H1 (cell line): ENCODE measurements around the gene KCNMA1. TPM values are rescaled to one million over a fixed set of nuclear protein-coding genes. Genes with fewer than 3 reads are reported as not detected.

Source experiments
- CTCF ChIA-PET: fragments of 300-600 bp; sonication (Branson Sonifier 250); formaldehyde crosslinking; loops from one replicate; lab custom pipeline; 2021; ENCODE audit not compliant: partially characterized antibody; lab: Charles Lee
- POLR2A ChIA-PET: fragments of 300-600 bp; sonication (Branson Sonifier 250); formaldehyde crosslinking; loops from one replicate; lab custom pipeline; 2021; ENCODE audit warnings: inconsistent platforms; ENCODE audit not compliant: partially characterized antibody; lab: Charles Lee
- DNase-seq, 2 experiments: peaks; one replicate each; pipeline versions ENCODE4 v3.0.0 to v3.0.0-alpha.2; 2010 to 2022; ENCODE audit warnings: low spot score in 2 of 2, low read depth in 1 of 2, mixed read lengths in 1 of 2
- FAIRE-seq: peaks from 2 replicates; lab custom pipeline; 2011; peaks lifted over from hg19 to GRCh38; lab: Jason Lieb, UNC
- H2AFZ ChIP-seq: 2 replicates; pipeline ENCODE4 v1.8.1; 2012; ENCODE audit warnings: low read length, inconsistent platforms
- H2AK5ac ChIP-seq: 2 replicates; pipeline ENCODE4 v1.6.1; 2013; ENCODE audit warnings: low read depth, low read length
- H2BK120ac ChIP-seq: replicated peaks from 2 replicates; pipeline ENCODE3; 2013; ENCODE audit warnings: low read depth, low read length, inconsistent platforms
- H2BK12ac ChIP-seq: 2 replicates; pipeline ENCODE4 v1.6.1; 2013; ENCODE audit warnings: low read depth, low read length
- H2BK15ac ChIP-seq: 2 replicates; pipeline ENCODE4 v1.6.1; 2013; ENCODE audit warnings: low read length
- H2BK20ac ChIP-seq: 2 replicates; pipeline ENCODE4 v1.6.1; 2013; ENCODE audit warnings: low read length
- H2BK5ac ChIP-seq: 2 replicates; pipeline ENCODE4 v1.6.1; 2013; ENCODE audit warnings: low read depth, low read length
- H3K14ac ChIP-seq: 2 replicates; pipeline ENCODE4 v1.6.1; 2013; ENCODE audit warnings: inconsistent platforms; ENCODE audit not compliant: insufficient read length
- H3K18ac ChIP-seq: 2 replicates; pipeline ENCODE4 v1.6.1; 2013; ENCODE audit warnings: low read length; ENCODE audit errors: extremely low read depth
- H3K23ac ChIP-seq: 2 replicates; pipeline ENCODE4 v1.6.1; 2013; ENCODE audit warnings: inconsistent platforms; ENCODE audit not compliant: insufficient read length
- H3K23me2 ChIP-seq: 2 replicates; pipeline ENCODE4 v1.6.1; 2013; ENCODE audit warnings: low read depth, low read length
- H3K27ac ChIP-seq: 2 replicates; pipeline ENCODE4 v1.6.1; 2011; ENCODE audit warnings: low read depth, low read length, inconsistent platforms
- H3K27me3 ChIP-seq, 4 experiments: replicated peaks in 1 of 4; 1 replicate in 1 of 4; 2 replicates in 3 of 4; pipeline versions ENCODE4 v1.6.1 to v1.8.1; 2011 to 2013; ENCODE audit warnings: low read length in 3 of 4, mild to moderate bottlenecking in 3 of 4, inconsistent platforms in 2 of 4, mixed read lengths in 2 of 4, moderate library complexity in 1 of 4; ENCODE audit not compliant: control insufficient read depth in 3 of 4, insufficient read depth in 3 of 4; ENCODE audit errors: extremely low read depth in 1 of 4
- H3K36me3 ChIP-seq, 4 experiments: 2 replicates each; pipeline versions ENCODE4 v1.6.1 to v1.8.1; 2011 to 2013; ENCODE audit warnings: mild to moderate bottlenecking in 4 of 4, low read length in 3 of 4, moderate library complexity in 2 of 4, control low read depth in 1 of 4, inconsistent platforms in 1 of 4; ENCODE audit not compliant: insufficient read depth in 4 of 4, control insufficient read depth in 2 of 4
- H3K4ac ChIP-seq: replicated peaks from 2 replicates; pipeline ENCODE3; 2013; ENCODE audit warnings: low read length, low read depth, mixed read lengths, inconsistent platforms; ENCODE audit not compliant: insufficient read length
- H3K4me1 ChIP-seq, 4 experiments: replicated peaks in 1 of 4; 1 replicate in 1 of 4; 2 replicates in 3 of 4; pipeline versions ENCODE4 v1.6.1 to v1.8.1; 2011 to 2013; ENCODE audit warnings: low read length in 3 of 4, inconsistent platforms in 2 of 4, mixed read lengths in 1 of 4; ENCODE audit not compliant: insufficient read depth in 4 of 4, control insufficient read depth in 3 of 4
- H3K4me2 ChIP-seq, 2 experiments: 2 replicates each; pipeline versions ENCODE4 v1.6.1 to v1.8.1; 2011 to 2013; ENCODE audit warnings: low read depth in 2 of 2, low read length in 2 of 2, control low read depth in 1 of 2, inconsistent platforms in 1 of 2, mild to moderate bottlenecking in 1 of 2; ENCODE audit not compliant: insufficient read depth in 1 of 2
- H3K4me3 ChIP-seq, 4 experiments: fragments of 200-600, 300-600 bp in 1 of 4; sonication (generic), shearing (Covaris generic), sonication (Bioruptor Twin) in 1 of 4; 2 replicates each; pipeline versions ENCODE4 v1.5.1 to v1.8.1; 2011 to 2016; ENCODE audit warnings: low read length in 4 of 4, low read depth in 3 of 4, control low read depth in 2 of 4, inconsistent platforms in 2 of 4, mild to moderate bottlenecking in 2 of 4, mixed read lengths in 1 of 4, moderate library complexity in 1 of 4; ENCODE audit not compliant: insufficient read depth in 2 of 4; ENCODE audit errors: extremely low read depth in 1 of 4
- H3K56ac ChIP-seq: replicated peaks from 2 replicates; pipeline ENCODE3; 2013; ENCODE audit warnings: low read depth, mild to moderate bottlenecking, mixed read lengths, low read length, inconsistent platforms; ENCODE audit not compliant: insufficient read length
- H3K79me1 ChIP-seq: 2 replicates; pipeline ENCODE4 v1.6.1; 2013; ENCODE audit warnings: low read depth, low read length, control low read depth
- H3K79me2 ChIP-seq, 2 experiments: 2 replicates each; pipeline versions ENCODE4 v1.6.1 to v1.8.1; 2012 to 2013; ENCODE audit warnings: low read length in 2 of 2, mild to moderate bottlenecking in 2 of 2, inconsistent platforms in 1 of 2; ENCODE audit not compliant: insufficient read depth in 2 of 2, control insufficient read depth in 1 of 2
- H3K9ac ChIP-seq, 4 experiments: replicated peaks in 1 of 4; 1 replicate in 1 of 4; 2 replicates in 3 of 4; pipeline versions ENCODE4 v1.6.1 to v1.8.1; 2011 to 2013; ENCODE audit warnings: low read depth in 3 of 4, low read length in 3 of 4, control low read depth in 2 of 4, mild to moderate bottlenecking in 2 of 4, moderate library complexity in 2 of 4, inconsistent platforms in 1 of 4; ENCODE audit errors: extremely low read depth in 1 of 4
- H3K9me3 ChIP-seq, 2 experiments: 2 replicates each; pipeline versions ENCODE4 v1.6.1 to v1.8.1; 2012 to 2013; ENCODE audit warnings: mild to moderate bottlenecking in 2 of 2, moderate library complexity in 2 of 2, control low read depth in 1 of 2, inconsistent platforms in 1 of 2, low read depth in 1 of 2, low read length in 1 of 2, mixed read lengths in 1 of 2; ENCODE audit not compliant: insufficient read depth in 2 of 2
- H4K20me1 ChIP-seq, 2 experiments: replicated peaks in 1 of 2; 2 replicates each; pipeline versions ENCODE3 to v1.8.1; 2011 to 2013; ENCODE audit warnings: inconsistent platforms in 2 of 2, low read length in 2 of 2, mild to moderate bottlenecking in 1 of 2; ENCODE audit not compliant: insufficient read depth in 2 of 2, control insufficient read depth in 1 of 2
- H4K5ac ChIP-seq: 2 replicates; pipeline ENCODE4 v1.6.1; 2013; ENCODE audit warnings: low read length, low read depth, mixed read lengths, inconsistent platforms; ENCODE audit not compliant: insufficient read length
- H4K8ac ChIP-seq: 2 replicates; pipeline ENCODE4 v1.8.0; 2013; ENCODE audit warnings: mild to moderate bottlenecking, moderate library complexity, low read length, inconsistent platforms; ENCODE audit not compliant: insufficient read depth; ENCODE audit errors: extremely low read depth
- H4K91ac ChIP-seq: replicated peaks from 2 replicates; pipeline ENCODE3; 2013; ENCODE audit warnings: low read length, mixed read lengths, inconsistent platforms; ENCODE audit not compliant: insufficient read length
- JUND ChIP-seq: IDR thresholded peaks from 2 replicates; pipeline ENCODE4 v1.6.1; 2011; ENCODE audit warnings: mild to moderate bottlenecking, improper control_type of control experiment, low read length
- SIX5 ChIP-seq: IDR thresholded peaks from 2 replicates; pipeline ENCODE4 v1.6.1; 2011; ENCODE audit warnings: mild to moderate bottlenecking, low read depth, low read length
- WGBS, 2 experiments: shearing (Covaris generic) in 1 of 2; methylation state at CpG; one replicate each; pipeline versions ENCODE4 v1.1.6 to v1.1.7; 2013 to 2015; ENCODE audit warnings: low lambda C conversion rate in 2 of 2, mixed read lengths in 2 of 2, inconsistent platforms in 1 of 2, low coverage in 1 of 2, missing lambda C conversion rate in 1 of 2; ENCODE audit not compliant: insufficient replicate concordance in 2 of 2, insufficient coverage in 1 of 2, insufficient read length in 1 of 2; ENCODE audit errors: extremely low coverage in 1 of 2, missing lambda C conversion rate in 1 of 2; 5-methylcytosine and 5-hydroxymethylcytosine counted together
- polyA plus RNA-seq, 7 experiments: library from polyadenylated mRNA; depleted of rRNA in 3 of 7; stranded (reverse) in 5 of 7; unstranded in 2 of 7; fragments of >200 nt in 5 of 7; fragments of 200-250 nt in 2 of 7; gene quantifications; 1 replicate in 5 of 7; 2 replicates in 1 of 7; 4 replicates in 1 of 7; pipeline versions ENCODE4 v1.2.1 to v1.2.3, GENCODE V29; 2011 to 2013; ENCODE audit warnings: missing spikeins in 2 of 7, mixed read lengths in 2 of 7
- total RNA-seq: library from RNA; stranded (reverse); fragmentation: NEBNext Ultra II Directional; extraction: Animal tissue kit (Norgen Biotek cat#: 25700); gene quantifications from 2 replicates; pipeline ENCODE4 v1.2.1, GENCODE V29; 2021

The KCNMA1 gene
- total and polyA plus RNA-seq, 2 of the 8 experiments (the other 6 are each of a cell fraction or from before 2014, with no cell fraction given): 10.2 to 11.1 TPM

GRCh38 chr10:77542710-77543259 lies 94.8 kb downstream of the KCNMA1 start:
- Histone ChIP-seq H3K4me1 (no peaks in the 10 kb centered on the region; a peak in 2 of 7 replicates), H3K23ac (no peak overlapping the region), H3K4me2 (no peak overlapping the region), H4K20me1 (no peaks in the 10 kb centered on the region), H3K4me3 (no peak overlapping the region), H3K36me3 (no peaks in the 10 kb centered on the region), H3K9ac (no peak overlapping the region), H3K9me3 (no peaks in the 10 kb centered on the region), H2BK20ac (no peak overlapping the region), H3K27me3 (no peaks in the 10 kb centered on the region), H2BK15ac (no peak overlapping the region), H3K18ac (no peak overlapping the region), H3K79me2 (no peaks in the 10 kb centered on the region), H3K79me1 (no peaks in the 10 kb centered on the region), H4K5ac (no peak overlapping the region), H3K14ac (no peak overlapping the region), H4K91ac (no peak overlapping the region), H2BK120ac (no peak overlapping the region), H4K8ac (no peak overlapping the region), H2AFZ (no peak overlapping the region), H3K56ac (no peak overlapping the region), H3K4ac (no peak overlapping the region), H2AK5ac (no peak overlapping the region), H3K27ac (no peak overlapping the region), H2BK5ac (no peak overlapping the region), H3K23me2 (peaks cover 3% of the 10 kb centered on the region; the same call in 1 of the 2 replicates), H2BK12ac (no peak overlapping the region)
- POLR2A ChIA-PET: no interaction called here
- TF ChIP-seq SIX5: no peak
- TF ChIP-seq JUND: no peak
- DNase-seq (no peak), FAIRE-seq (no peak)
- 90% methylated on average over 2 of the region's 2 CpGs; no CpG with 5 or more reads in 1 of the 2 experiments for WGBS, 2 experiments
- CTCF ChIA-PET: interaction anchor here (1.0 to 1.1 kb wide), 3 partner anchors 12 to 147 kb away, joined by 3 read pairs; no protein-coding TSS in a partner anchor
